Gastroesophageal sphincter (tissue), 3 donors: Measurements from ENCODE around the gene TAGLN.

Experiments used
- CTCF ChIP-seq, 4 experiments: fragments of 200-600 bp in 2 of 4; fragments of 450-650 bp in 2 of 4; sonication (generic) in 1 of 4; IDR thresholded peaks; one replicate each; pipeline ENCODE4 v1.5.1; 2017 to 2019; ENCODE audit warnings: antibody characterized with exemption in 4 of 4, mild to moderate bottlenecking in 2 of 4, moderate library complexity in 2 of 4
- POLR2A ChIP-seq, 2 donors: fragments of 450-650 bp; IDR thresholded peaks; one replicate each; pipeline ENCODE4 v1.6.1; 2017; ENCODE audit warnings: antibody characterized with exemption in 2 of 2, mild to moderate bottlenecking in 2 of 2, moderate library complexity in 1 of 2
- POLR2AphosphoS5 ChIP-seq: sonication (generic); formaldehyde crosslinking; IDR thresholded peaks from one replicate; pipeline ENCODE4 v1.6.1; 2017; ENCODE audit warnings: antibody characterized with exemption

- TF ChIP-seq CTCF (IDR thresholded peaks at IDR 0.05): no peak
- TF ChIP-seq POLR2AphosphoS5: no peak
- TF ChIP-seq POLR2A (IDR thresholded peaks at IDR 0.05): no peak
Observed at GRCh38 chr11:117239295-117239694, 40.1 kb downstream of the TAGLN start.
